Upper lobe of right lung (tissue), 1 donor: ENCODE measurements around the gene MFAP3L. TPM values are rescaled to one million over a fixed set of nuclear protein-coding genes. Genes with fewer than 3 reads are reported as not detected.

ENCODE experiments used
- ATAC-seq: fragments of 200-7000 bp; cut with Tn5 transposase; one replicate; pipeline ENCODE4 v1.9.1; 2020; ENCODE audit warnings: mild to moderate bottlenecking, moderate library complexity
- DNase-seq: peaks from one replicate; pipeline ENCODE4 v3.0.0-alpha.2; 2020
- H3K27ac ChIP-seq: fragments of 200-600 bp; one replicate; pipeline ENCODE4 v1.8.0; 2022
- H3K27me3 ChIP-seq: fragments of 200-600 bp; one replicate; pipeline ENCODE4 v1.8.0; 2022; ENCODE audit warnings: mild to moderate bottlenecking
- H3K36me3 ChIP-seq: fragments of 200-600 bp; one replicate; pipeline ENCODE4 v1.8.0; 2022
- H3K4me1 ChIP-seq: fragments of 200-600 bp; one replicate; pipeline ENCODE4 v1.8.0; 2022
- H3K4me3 ChIP-seq: fragments of 200-600 bp; one replicate; pipeline ENCODE4 v1.8.0; 2022; ENCODE audit warnings: mild to moderate bottlenecking
- H3K9me3 ChIP-seq: fragments of 200-600 bp; one replicate; pipeline ENCODE4 v1.8.0; 2022
- intact Hi-C: fragments of 100-400 bp; cut with DNase I; formaldehyde crosslinking; loops from one replicate; pipeline ENCODE4 v1.11.0; 2022
- total RNA-seq: library from RNA; stranded (reverse); fragmentation: NEBNext Ultra II Directional; extraction: Animal tissue kit (Norgen Biotek cat#: 25700); gene quantifications from one replicate; pipeline ENCODE4 v1.2.1, GENCODE V29; 2021
- TF ChIP-seq, protein P1 (sequence below): fragments of 200-600 bp; IDR thresholded peaks from one replicate; pipeline ENCODE4 v1.8.0; 2022; ENCODE audit warnings: antibody characterized with exemption
- donor health status: DM: no; HTN: yes; CAD: no; lungs with severe emphysema.

MFAP3L gene
- total RNA-seq, 1 donor from 2014 or later: 9.6 TPM

DNA sequence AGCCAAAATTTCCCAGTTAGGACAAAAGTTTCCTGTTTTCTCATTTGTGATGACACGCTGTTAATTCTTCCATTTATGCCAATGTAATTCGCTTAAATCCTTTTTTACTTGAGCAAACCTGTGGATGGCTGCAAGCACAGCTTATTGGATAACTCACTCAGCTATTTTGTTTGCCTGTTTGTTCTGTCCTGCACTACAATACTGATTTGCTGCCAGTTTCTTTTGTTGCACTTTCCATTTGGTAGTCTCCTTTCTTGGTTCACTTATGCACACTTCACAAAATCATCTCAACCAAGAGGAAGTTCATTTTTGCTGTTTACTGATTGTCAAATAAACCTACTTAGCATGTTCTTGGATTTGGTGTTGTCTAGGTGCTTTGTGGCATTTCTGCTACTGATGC is 40.3 kb downstream of the MFAP3L start:
- no peaks in the 10 kb centered on the region for H3K4me1 ChIP-seq
- DNase-seq (no peak), ATAC-seq (no peak)
- TF ChIP-seq, protein P1, sequence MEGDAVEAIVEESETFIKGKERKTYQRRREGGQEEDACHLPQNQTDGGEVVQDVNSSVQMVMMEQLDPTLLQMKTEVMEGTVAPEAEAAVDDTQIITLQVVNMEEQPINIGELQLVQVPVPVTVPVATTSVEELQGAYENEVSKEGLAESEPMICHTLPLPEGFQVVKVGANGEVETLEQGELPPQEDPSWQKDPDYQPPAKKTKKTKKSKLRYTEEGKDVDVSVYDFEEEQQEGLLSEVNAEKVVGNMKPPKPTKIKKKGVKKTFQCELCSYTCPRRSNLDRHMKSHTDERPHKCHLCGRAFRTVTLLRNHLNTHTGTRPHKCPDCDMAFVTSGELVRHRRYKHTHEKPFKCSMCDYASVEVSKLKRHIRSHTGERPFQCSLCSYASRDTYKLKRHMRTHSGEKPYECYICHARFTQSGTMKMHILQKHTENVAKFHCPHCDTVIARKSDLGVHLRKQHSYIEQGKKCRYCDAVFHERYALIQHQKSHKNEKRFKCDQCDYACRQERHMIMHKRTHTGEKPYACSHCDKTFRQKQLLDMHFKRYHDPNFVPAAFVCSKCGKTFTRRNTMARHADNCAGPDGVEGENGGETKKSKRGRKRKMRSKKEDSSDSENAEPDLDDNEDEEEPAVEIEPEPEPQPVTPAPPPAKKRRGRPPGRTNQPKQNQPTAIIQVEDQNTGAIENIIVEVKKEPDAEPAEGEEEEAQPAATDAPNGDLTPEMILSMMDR: no peak
- H3K4me3 ChIP-seq: no peak overlapping the region
- H3K27ac ChIP-seq: no peak overlapping the region
- intact Hi-C loops: no loop called here
- H3K27me3 ChIP-seq: no peaks in the 10 kb centered on the region
- no peaks in the 10 kb centered on the region for H3K36me3 ChIP-seq
- no peaks in the 10 kb centered on the region for H3K9me3 ChIP-seq

DNA sequence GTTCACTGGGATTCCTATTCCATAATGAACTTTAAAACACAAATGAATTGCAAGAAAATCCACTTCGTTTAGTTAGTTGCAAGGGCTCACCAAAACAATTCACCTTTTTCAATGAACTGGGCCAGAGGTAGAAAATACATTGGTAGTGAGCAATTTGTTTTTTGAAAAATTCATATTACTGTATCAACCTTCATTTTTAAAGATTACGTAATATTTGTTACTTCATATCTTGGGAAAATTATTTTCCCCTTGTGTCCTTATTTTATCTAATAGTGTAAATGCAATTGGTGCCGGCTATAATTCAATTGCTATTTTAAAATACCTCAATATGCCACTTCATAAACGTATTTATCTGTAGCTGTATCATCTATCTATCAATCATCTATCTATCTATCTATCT is 41.5 kb downstream of the MFAP3L start:
- no peak overlapping the region for H3K27ac ChIP-seq
- no peaks in the 10 kb centered on the region for H3K4me1 ChIP-seq
- intact Hi-C loops: no loop called here
- H3K27me3 ChIP-seq: no peaks in the 10 kb centered on the region
- no peak for ATAC-seq
- no peaks in the 10 kb centered on the region for H3K36me3 ChIP-seq
- no peak overlapping the region for H3K4me3 ChIP-seq
- TF ChIP-seq, protein P1: no peak
- no peak for DNase-seq
- H3K9me3 ChIP-seq: no peaks in the 10 kb centered on the region

DNA sequence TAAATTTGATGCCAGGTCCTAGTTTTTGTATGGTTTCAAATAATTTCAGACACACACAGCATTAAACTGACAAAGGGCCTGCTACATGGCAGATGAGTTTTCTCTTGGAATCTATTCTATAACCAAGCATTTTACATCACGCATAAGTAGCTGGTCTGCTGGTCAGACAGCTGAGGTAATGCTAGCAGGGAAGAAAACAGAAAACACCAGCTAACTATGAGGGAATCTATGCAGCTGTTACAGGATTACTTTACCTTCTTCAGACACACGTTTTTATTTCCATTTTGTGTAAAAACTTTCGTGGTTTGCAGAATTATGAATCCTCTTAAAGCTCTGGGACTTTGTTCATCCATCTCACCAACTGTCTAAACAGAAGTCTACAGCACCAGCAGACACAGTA is 42.0 kb downstream of the MFAP3L start:
- TF ChIP-seq, protein P1: no peak
- Histone ChIP-seq H3K4me3 (no peak overlapping the region), H3K4me1 (no peaks in the 10 kb centered on the region), H3K27me3 (no peaks in the 10 kb centered on the region), H3K36me3 (no peaks in the 10 kb centered on the region), H3K27ac (no peak overlapping the region), H3K9me3 (no peaks in the 10 kb centered on the region)
- DNase-seq (no peak), ATAC-seq (no peak)
- intact Hi-C loops: no loop called here

DNA sequence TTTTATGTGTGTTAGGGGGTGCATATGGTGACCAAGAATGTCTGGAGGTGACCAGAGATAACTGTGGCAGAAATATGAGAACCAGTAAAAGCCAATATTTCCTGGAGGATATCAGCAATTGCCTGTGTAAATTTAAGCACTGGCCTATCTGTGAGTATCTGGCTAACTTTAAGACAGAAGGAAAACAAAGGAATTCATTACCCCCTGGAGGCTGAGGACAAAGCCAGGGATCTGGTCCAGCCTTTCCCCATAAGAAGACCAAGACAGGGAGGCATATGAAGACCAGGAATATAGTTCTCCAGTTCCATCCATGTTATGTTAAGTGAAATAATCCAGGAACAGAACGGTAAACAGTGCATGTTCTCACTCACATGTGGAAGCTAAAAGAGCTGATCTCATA is 49.2 kb downstream of the MFAP3L start:
- Histone ChIP-seq H3K27me3 (no peaks in the 10 kb centered on the region), H3K36me3 (no peaks in the 10 kb centered on the region), H3K4me3 (no peak overlapping the region), H3K4me1 (no peaks in the 10 kb centered on the region), H3K9me3 (no peaks in the 10 kb centered on the region), H3K27ac (no peak overlapping the region)
- intact Hi-C loops: no loop called here
- ATAC-seq (no peak), DNase-seq (no peak)
- TF ChIP-seq, protein P1: no peak

DNA sequence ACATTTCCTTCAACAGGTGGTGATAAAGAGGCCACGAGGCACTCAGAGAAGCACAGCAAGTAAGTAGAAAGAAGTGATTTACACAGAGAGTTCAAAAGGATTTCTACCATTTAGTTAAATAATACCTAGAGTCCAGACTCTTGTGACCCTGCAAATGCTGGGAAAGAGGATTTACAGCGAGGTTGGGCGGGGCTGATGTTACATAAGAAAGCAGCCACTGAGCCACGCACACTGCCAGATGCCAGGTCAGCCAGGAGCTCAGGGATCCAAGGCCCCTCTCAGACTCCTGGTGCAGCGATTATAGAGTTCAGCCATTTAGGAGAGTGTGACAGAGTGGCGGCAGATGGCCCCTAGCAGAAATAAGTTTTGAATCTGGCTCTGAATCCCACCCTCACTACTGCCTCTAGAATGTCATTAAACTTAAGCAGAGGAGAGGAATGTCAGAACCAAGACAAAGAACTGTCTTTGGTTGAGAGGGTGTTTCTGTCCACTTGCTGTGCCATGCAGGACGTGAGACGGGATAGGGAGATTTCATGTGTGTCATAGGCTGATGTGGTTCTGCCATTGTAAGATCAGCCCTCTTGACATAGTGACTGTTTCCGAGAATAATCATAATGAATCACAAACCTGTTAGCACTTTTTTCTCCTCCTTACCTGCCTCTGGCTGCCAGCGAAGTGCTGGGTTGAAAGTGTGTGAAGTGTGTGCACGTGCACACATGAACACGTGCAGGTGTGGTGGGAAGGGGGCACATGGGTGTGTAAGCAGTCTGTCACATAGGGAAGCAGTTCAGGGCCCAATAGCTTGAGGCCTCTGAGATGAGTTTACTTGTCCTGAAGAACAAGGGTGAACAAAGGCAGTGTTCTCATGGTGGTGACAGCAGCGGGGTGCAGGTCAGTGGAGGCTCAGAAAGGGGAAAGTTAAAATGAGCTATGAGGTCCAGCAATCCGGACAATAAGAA is 50.1 kb downstream of the MFAP3L start:
- TF ChIP-seq, protein P1: no peak
- H3K4me3 ChIP-seq: no peak overlapping the region
- DNase-seq: no peak
- no peaks in the 10 kb centered on the region for H3K9me3 ChIP-seq
- no peaks in the 10 kb centered on the region for H3K36me3 ChIP-seq
- H3K27me3 ChIP-seq: no peaks in the 10 kb centered on the region
- H3K4me1 ChIP-seq: no peaks in the 10 kb centered on the region
- H3K27ac ChIP-seq: no peak overlapping the region
- peak; percentile 71 for ATAC-seq
- intact Hi-C loops: no loop called here
